Vagina (tissue), 2 donors: ENCODE results near the gene HIVEP1.

Source experiments
- CTCF ChIP-seq, 3 experiments: fragments of 450-650 bp in 2 of 3; fragments of 200-600 bp in 1 of 3; sonication (generic) in 1 of 3; IDR thresholded peaks; one replicate each; pipeline ENCODE4 v1.5.1; 2017 to 2019; ENCODE audit warnings: antibody characterized with exemption in 3 of 3, mild to moderate bottlenecking in 2 of 3, moderate library complexity in 2 of 3
- POLR2A ChIP-seq, 2 donors: fragments of 450-650 bp; IDR thresholded peaks; one replicate each; pipeline ENCODE4 v1.6.1; 2017; ENCODE audit warnings: antibody characterized with exemption in 2 of 2, mild to moderate bottlenecking in 2 of 2, moderate library complexity in 2 of 2
- POLR2AphosphoS5 ChIP-seq, 2 donors: sonication (generic); formaldehyde crosslinking; IDR thresholded peaks; one replicate each; pipeline ENCODE4 v1.9.0; 2017; ENCODE audit warnings: antibody characterized with exemption in 2 of 2, mild to moderate bottlenecking in 2 of 2, low read depth in 1 of 2; ENCODE audit not compliant: insufficient read depth in 1 of 2

- no peak for TF ChIP-seq CTCF (IDR thresholded peaks at IDR 0.05)
- no peak for TF ChIP-seq POLR2A (IDR thresholded peaks at IDR 0.05)
- TF ChIP-seq POLR2AphosphoS5 (IDR thresholded peaks at IDR 0.05; ENCODE audit: insufficient read depth in 1 of 2, low read depth in 1 of 2), result no peak
Measured at GRCh38 chr6:12026120-12026519, 14.0 kb downstream of the HIVEP1 start.
